HL-60/S4 treated with retinoic acid at 250 ng/mL for 4 days and 3 days (cell line): ENCODE results near the gene NLGN1.

Experiments
- in situ Hi-C: fragments of 300-500 bp; cut with MboI; formaldehyde crosslinking; loops from 2 replicates; pipeline ENCODE4 v1.7.0; 2022; ENCODE audit warnings: low sequenced_read_pairs

The NLGN1 gene

DNA sequence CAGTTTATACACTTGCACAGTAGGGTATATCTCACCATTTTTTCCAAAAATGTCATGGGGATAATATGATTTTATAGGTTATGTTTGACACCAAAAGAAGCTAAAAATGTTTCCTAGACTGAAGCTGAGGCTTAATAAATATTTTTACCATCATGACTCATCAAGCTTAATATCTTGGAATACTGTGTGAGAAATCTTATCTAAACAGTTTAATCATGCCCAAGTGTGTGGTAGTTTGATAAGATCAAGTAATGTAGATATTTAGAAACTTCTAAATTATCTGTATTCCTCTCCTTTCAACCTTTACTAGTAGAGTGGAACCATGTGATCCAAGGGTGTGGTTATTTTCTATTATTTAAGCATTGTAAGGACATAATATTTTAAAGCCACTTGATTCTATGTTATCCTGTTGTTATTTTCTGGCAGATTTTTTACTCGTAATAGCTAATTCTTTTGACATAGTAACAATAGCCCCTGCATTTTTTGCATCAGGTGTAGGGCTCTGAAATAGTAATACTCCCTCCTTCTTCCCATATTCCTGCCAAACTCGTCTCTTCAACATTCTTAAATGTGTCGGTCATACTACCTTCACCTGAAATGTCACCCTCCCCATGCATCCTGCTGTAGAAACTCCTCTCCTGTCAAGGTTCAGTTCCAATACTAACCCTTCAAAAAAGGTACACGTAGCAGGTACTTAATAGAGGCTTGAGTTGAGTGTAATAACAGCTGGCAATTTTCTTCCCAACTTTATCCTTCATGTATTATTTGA, 729.6 kb downstream of the NLGN1 start:
- in situ Hi-C loops, result no loop called here

GRCh38 chr3:174132006-174132405, 734.5 kb downstream of the NLGN1 start:
- in situ Hi-C loops, result no loop called here

GRCh38 chr3:174132421-174133042, 735.0 kb downstream of the NLGN1 start:
- in situ Hi-C loops, result no loop called here

DNA sequence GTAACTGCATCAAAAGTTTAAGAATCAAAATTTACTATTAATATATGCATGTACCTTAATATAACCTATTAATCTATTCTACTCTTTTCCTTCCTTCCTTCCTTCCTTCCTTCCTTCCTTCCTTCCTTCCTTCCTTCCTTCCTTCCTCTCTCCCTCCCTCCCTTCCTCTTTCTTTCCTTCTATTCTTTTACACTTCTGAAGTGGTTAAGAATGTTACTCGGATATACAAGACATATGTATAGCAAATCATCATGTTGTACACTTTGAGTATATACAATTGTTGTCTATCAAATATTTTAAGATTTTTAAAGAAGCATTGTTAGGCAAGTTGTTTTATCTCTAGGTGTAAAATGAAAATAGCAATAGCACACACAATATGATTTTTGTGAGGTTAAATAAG, 748.5 kb downstream of the NLGN1 start:
- in situ Hi-C loops, result no loop called here

DNA sequence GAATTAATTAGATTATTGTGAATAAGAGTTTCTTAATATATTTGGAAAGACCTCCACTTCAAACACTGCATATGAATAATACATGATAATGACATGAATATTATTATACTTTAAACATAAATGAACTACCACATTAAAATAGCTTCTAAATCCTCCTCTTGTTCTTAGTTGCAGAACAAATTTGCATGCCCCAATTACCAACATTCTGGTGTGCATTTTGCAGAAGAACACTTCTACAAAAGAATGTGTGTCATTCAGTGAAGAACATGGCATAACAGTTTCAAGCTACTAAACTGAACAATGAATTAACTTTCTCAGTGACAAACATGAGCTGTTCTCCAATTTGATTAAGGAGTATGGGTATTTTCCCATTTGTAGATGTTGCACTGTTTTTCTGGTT, 750.3 kb downstream of the NLGN1 start:
- in situ Hi-C loops, result no loop called here

DNA sequence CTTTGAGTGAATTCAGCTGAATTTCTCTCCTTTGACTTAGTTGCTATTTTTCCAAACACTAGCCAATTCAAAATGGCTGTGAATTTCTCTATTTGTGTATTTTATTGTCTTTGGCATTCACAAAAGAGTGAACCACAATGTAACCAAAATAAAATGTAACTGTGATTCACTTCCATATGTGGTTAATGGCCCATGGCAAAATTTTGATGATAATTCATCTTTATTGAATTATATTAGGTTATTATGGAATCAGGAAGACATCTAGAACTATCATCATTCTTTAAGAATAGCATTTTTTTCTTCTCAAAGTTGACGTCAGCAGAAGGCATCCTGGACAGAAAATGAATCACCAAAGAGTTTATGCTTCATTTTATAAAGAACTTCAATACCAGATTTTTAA, 756.3 kb downstream of the NLGN1 start:
- in situ Hi-C loops, result no loop called here

GRCh38 chr3:174156200-174156599, 758.7 kb downstream of the NLGN1 start:
- in situ Hi-C loops, result no loop called here

GRCh38 chr3:174158674-174159073, 761.1 kb downstream of the NLGN1 start:
- in situ Hi-C loops, result no loop called here

GRCh38 chr3:174159604-174160003, 762.1 kb downstream of the NLGN1 start:
- in situ Hi-C loops, result no loop called here

DNA sequence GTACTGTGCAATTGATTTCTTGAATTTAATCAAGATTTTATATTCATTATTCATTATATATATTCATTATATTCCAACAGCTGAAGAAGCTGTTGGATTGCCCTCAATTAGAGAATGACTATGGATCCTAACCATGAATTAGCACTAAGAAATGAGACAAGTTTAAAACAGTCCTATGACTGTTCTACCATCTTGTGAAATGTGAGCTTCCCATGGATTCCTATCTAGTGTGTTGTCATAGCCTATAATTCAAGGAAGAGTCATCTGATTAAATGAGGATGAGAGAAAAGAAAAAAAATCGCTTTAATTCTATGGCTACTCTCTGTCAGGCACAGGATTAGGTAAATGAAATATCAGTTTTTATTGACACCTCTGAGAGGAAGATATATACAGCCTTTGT, 765.0 kb downstream of the NLGN1 start:
- in situ Hi-C loops, result no loop called here

GRCh38 chr3:174168026-174168425, 770.5 kb downstream of the NLGN1 start:
- in situ Hi-C loops, result no loop called here

DNA sequence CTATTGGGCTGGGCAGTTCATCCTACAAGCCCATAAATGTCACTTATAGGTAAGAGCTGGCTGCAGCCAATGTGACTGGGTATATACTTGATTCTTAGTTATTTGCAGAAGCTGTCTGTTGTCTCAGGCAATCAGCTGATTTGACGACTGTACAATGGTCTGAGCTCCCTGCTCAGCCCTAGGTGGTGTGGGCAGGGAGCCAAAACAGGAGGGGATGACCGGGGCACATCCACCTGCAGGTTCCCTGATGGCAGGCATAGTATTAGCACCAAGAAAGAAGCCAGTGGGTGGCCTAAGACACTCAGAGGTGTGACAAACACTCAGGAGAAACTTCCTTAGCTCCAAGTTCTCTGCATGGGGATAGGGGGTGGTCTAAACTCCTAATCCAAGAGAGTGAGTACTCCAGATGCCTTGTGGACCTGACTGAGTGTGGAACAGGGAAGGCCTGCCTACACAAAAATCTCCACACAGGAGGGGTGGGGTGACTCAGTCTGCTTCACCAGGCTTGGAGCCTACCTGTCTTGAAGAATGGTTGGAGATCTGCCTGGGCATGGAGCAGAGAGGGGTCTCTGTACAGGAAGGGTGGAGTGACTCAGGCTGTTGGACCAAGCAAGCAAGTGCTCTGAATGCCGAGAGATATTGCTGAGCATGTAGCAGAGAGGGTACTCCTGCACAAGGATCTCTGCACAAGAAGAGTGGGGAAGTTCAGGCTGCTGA, 771.2 kb downstream of the NLGN1 start:
- in situ Hi-C loops, result no loop called here

DNA sequence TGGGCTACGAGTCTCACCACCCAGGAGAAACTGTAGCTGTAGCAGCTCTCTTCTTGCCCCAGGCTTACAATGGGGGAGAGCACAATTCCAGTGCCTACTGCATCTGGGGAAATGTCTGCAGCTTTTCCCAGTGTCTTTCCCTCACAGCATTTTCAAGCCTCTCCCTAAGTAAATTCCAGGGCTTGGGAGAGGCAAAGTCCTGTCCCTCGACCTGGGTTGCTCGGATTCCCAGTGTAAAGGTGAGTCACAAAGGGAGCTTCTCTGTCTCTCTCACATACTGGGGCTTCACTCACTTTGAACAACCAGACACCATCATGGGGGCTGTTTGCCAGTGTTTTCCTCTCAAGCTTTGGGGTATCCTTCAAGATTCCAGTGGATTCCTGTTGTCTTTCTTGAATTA, 772.2 kb downstream of the NLGN1 start:
- in situ Hi-C loops, result no loop called here

- in situ Hi-C loops, result no loop called here
Measured at GRCh38 chr3:174170248-174170647, 772.7 kb downstream of the NLGN1 start.

DNA sequence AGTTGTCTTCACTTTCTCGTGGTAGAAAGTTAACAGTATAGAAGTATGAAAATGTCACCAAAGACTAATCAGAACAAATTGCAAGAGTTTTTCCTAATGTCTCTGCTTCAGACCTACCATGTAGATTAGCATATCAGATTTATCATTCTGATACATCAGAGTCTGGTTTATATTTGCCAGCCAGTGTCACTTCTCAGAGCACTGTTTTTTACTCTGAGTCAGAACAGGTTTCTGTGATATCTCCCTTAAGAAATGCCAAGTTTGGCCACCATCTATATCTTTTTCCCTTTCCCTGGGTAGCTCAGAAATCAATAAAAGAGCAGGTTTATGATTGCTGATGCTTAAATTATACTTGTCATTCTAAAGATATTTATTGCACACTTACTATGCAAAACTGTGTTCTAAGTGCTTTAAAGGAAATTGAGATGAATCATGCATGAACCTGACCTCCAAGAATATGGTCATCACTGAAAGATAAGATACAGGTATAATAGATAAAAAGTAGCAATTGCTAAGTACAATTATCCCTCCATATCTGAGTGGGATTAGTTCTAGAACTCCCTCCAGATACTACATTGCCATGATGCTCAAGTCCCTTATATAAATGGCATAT, 788.9 kb downstream of the NLGN1 start:
- in situ Hi-C loops, result no loop called here

- in situ Hi-C loops, result no loop called here
Measured at GRCh38 chr3:174191380-174191779, 793.8 kb downstream of the NLGN1 start.

DNA sequence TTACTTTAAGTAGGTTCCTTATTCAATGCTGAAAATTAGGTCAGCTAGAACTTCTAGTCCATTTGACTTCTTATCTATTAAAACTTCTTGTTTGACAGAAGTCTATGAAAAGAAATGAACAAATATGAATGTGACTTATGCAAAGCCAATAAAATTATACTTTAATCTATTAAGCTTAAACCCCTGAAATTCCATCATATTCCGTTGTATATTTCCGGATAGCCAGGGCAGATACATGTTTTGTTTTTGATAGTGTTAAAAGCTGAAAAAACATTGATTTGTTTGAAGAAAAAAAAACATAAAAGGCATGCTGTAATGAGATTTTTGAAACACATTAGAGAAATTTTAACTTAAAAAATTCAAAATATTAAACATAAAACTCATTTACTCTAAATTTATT, 794.4 kb downstream of the NLGN1 start:
- in situ Hi-C loops, result no loop called here

GRCh38 chr3:174192471-174192870, 794.9 kb downstream of the NLGN1 start:
- in situ Hi-C loops, result no loop called here

DNA sequence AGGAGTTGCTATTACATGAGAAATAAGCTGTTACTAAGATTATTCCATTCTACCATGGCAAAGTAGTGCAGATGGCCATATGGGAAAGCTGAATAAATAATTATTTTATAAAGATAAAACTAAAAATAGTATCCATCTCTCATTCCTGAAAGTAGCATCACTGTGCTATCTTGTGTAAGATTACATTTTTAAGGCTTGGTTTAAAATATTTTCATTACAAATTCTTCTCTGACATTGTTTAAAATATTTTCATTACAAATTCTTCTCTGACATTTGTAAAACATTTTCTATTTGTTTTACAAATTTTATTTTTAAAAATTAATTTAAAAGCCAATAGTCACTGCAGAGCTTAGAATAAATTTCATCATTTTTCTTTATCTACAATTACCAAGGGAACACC, 796.1 kb downstream of the NLGN1 start:
- in situ Hi-C loops, result no loop called here

DNA sequence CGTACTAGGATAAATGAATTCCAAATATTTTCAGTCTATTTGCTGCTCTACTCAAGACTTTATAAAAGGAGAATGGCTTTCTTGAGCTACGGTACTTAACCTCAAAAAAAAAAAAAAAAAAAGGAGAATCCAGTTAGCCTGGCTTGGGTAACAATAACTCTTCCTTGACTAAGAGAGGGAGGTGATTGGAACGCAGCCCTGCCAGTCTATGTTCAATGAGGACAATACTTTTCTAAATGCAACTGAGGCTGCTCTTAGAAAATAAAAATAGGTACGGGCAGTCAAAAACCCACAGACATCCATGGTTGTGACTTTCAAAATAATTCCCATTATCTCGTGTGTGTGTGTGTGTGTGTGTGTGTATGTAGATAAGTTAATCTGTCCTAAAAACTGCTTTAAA, 799.9 kb downstream of the NLGN1 start:
- in situ Hi-C loops, result no loop called here

- in situ Hi-C loops, result no loop called here
Measured at GRCh38 chr3:174198199-174198598, 800.7 kb downstream of the NLGN1 start.

DNA sequence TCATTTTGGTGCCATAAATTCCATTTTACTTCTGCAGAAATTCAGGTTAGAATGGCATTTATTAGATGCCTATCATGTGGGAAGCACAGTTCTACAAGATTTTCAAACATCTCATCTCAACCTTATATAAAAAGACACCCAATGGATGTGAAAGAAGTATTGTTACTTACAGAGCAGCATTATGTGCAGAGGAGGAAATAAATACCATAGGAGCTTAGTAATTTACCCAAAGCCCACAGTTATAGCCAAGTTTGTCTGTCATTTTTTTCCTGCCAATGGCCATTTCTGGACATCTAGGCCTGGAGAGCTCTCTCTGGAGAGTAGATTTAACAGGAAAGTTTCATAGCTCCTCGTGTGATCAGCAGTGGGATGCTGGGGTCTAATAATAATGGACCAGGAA, 802.2 kb downstream of the NLGN1 start:
- in situ Hi-C loops, result no loop called here
